Testis (tissue), 3 donors: ENCODE measurements around the gene CEACAM16. TPM values are rescaled to one million over a fixed set of nuclear protein-coding genes. Genes with fewer than 3 reads are reported as not detected.

ENCODE experiments used
- DNase-seq: peaks from one replicate; pipeline ENCODE4 v3.0.0-alpha.2; 2019
- H3K27ac ChIP-seq, 2 donors: fragments of 200-600 bp; sonication (generic); one replicate each; pipeline ENCODE4 v1.5.1; 2019
- H3K27me3 ChIP-seq: fragments of 200-600 bp; sonication (generic); one replicate; pipeline ENCODE4 v1.5.1; 2019
- H3K36me3 ChIP-seq: fragments of 200-600 bp; sonication (generic); one replicate; pipeline ENCODE4 v1.5.1; 2017; ENCODE audit warnings: low read depth; ENCODE audit errors: missing control alignments
- H3K4me1 ChIP-seq: fragments of 200-600 bp; sonication (generic); one replicate; pipeline ENCODE4 v1.5.1; 2019
- H3K4me3 ChIP-seq, 2 donors: fragments of 200-600 bp; sonication (generic); one replicate each; pipeline ENCODE4 v1.5.1; 2017 to 2019
- H3K9me3 ChIP-seq: fragments of 200-600 bp; sonication (generic); one replicate; pipeline ENCODE4 v1.5.1; 2017
- POLR2A ChIP-seq: fragments of 450-650 bp; IDR thresholded peaks from one replicate; pipeline ENCODE4 v1.6.1; 2017; ENCODE audit warnings: antibody characterized with exemption, mild to moderate bottlenecking, moderate library complexity
- WGBS, 2 donors: methylation state at CpG; one replicate each; pipeline ENCODE4 v1.1.5; 2018; 5-methylcytosine and 5-hydroxymethylcytosine counted together
- intact Hi-C: fragments of 100-400 bp; cut with DNase I; formaldehyde crosslinking; loops from one replicate; pipeline ENCODE4 v1.15.1; 2023; ENCODE audit warnings: low total_unique reads
- polyA plus RNA-seq: library from polyadenylated mRNA; stranded (reverse); fragments of 350-450 nt; fragmentation: Illumina TruSeq; extraction: RNeasy Lipid Tissue Mini Kit (QIAGEN cat#74804); gene quantifications from one replicate; pipeline ENCODE4 v1.2.3, GENCODE V29; 2014; ENCODE audit warnings: low read depth, low replicate concordance; ENCODE audit not compliant: insufficient read depth
- total RNA-seq, 2 donors: library from RNA; depleted of rRNA; stranded (reverse); fragments of >200 nt; gene quantifications; one replicate each; pipeline ENCODE4 v1.2.3, GENCODE V29; 2016
- TF ChIP-seq, protein P1 (sequence below), 3 experiments: fragments of 450-650 bp in 2 of 3; fragments of 200-600 bp in 1 of 3; sonication (generic) in 1 of 3; IDR thresholded peaks; one replicate each; pipeline ENCODE4 v1.5.1; 2016 to 2019; ENCODE audit warnings: antibody characterized with exemption in 3 of 3, mild to moderate bottlenecking in 2 of 3, moderate library complexity in 1 of 3

The CEACAM16 gene
- total and polyA plus RNA-seq, 3 donors from 2014 or later, result 0.50 TPM; not detected in 2

- Histone ChIP-seq H3K4me3 (no peak overlapping the region), H3K36me3 (no peaks in the 10 kb centered on the region), H3K27ac (no peak overlapping the region), H3K27me3 (no peaks in the 10 kb centered on the region), H3K4me1 (peaks cover 5% of the 10 kb centered on the region), H3K9me3 (no peaks in the 10 kb centered on the region)
- 0 to 62% methylated on average over 1 of the region's 1 CpG for WGBS, 2 donors
- TF ChIP-seq, protein P1, sequence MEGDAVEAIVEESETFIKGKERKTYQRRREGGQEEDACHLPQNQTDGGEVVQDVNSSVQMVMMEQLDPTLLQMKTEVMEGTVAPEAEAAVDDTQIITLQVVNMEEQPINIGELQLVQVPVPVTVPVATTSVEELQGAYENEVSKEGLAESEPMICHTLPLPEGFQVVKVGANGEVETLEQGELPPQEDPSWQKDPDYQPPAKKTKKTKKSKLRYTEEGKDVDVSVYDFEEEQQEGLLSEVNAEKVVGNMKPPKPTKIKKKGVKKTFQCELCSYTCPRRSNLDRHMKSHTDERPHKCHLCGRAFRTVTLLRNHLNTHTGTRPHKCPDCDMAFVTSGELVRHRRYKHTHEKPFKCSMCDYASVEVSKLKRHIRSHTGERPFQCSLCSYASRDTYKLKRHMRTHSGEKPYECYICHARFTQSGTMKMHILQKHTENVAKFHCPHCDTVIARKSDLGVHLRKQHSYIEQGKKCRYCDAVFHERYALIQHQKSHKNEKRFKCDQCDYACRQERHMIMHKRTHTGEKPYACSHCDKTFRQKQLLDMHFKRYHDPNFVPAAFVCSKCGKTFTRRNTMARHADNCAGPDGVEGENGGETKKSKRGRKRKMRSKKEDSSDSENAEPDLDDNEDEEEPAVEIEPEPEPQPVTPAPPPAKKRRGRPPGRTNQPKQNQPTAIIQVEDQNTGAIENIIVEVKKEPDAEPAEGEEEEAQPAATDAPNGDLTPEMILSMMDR (IDR thresholded peaks at IDR 0.05), result no peak
- TF ChIP-seq POLR2A, result no peak
- intact Hi-C loops, result no loop called here
- no peak for DNase-seq
These were observed 35.4 kb downstream of the CEACAM16 start for GRCh38 chr19:44734357-44734756.

- H3K27ac ChIP-seq, result no peak overlapping the region
- no peaks in the 10 kb centered on the region for H3K27me3 ChIP-seq
- peaks cover 5% of the 10 kb centered on the region for H3K4me1 ChIP-seq
- intact Hi-C loops, result no loop called here
- WGBS, 2 donors, result 77 to 78% methylated on average over 5 of the region's 5 CpGs
- no peaks in the 10 kb centered on the region for H3K9me3 ChIP-seq
- no peaks in the 10 kb centered on the region for H3K36me3 ChIP-seq
- no peak overlapping the region for H3K4me3 ChIP-seq
- no peak for DNase-seq
- TF ChIP-seq, protein P1 (IDR thresholded peaks at IDR 0.05), result no peak
- TF ChIP-seq POLR2A, result no peak
These were observed 36.1 kb downstream of the CEACAM16 start for GRCh38 chr19:44735011-44735410.

GRCh38 chr19:44737238-44738071 lies 38.5 kb downstream of the CEACAM16 start:
- 54 to 57% methylated on average over 13 of the region's 13 CpGs for WGBS, 2 donors
- no peak overlapping the region for H3K27ac ChIP-seq

DNA sequence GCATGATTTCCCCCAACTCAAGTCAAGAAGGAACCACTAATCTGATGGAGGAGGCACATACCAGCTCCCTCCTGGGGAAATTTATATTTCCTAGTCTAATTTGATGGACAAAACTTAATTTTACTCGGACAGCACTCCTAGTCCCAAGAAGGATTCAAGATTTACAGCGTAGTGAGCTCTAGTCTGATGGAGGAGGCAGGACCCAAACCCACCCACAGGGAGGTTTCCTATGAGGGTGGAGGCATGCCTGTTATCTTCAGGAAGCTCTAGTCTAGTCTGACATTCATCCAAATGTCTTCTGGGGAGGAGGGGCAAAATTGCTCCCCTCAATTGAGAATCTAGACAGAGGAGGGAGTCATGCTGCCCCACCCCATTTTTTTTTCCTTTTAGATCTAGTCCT lies 39.2 kb downstream of the CEACAM16 start:
- no peaks in the 10 kb centered on the region for H3K36me3 ChIP-seq
- H3K4me1 ChIP-seq, result peaks cover 29% of the 10 kb centered on the region
- H3K4me3 ChIP-seq, result no peak overlapping the region
- WGBS, 2 donors, result 88 to 91% methylated on average over 2 of the region's 2 CpGs
- no peaks in the 10 kb centered on the region for H3K9me3 ChIP-seq
- intact Hi-C loops, result no loop called here
- no peak overlapping the region for H3K27ac ChIP-seq
- no peak for DNase-seq
- no peaks in the 10 kb centered on the region for H3K27me3 ChIP-seq
- TF ChIP-seq POLR2A, result no peak
- TF ChIP-seq, protein P1 (IDR thresholded peaks at IDR 0.05), result no peak

More at GRCh38 chr19:44737238-44738071, 38.5 kb downstream of the CEACAM16 start:
- H3K36me3 ChIP-seq, result no peaks in the 10 kb centered on the region
- DNase-seq, result no peak
- TF ChIP-seq, protein P1 (IDR thresholded peaks at IDR 0.05), result no peak
- TF ChIP-seq POLR2A, result no peak
- no peaks in the 10 kb centered on the region for H3K27me3 ChIP-seq
- H3K4me1 ChIP-seq, result peaks cover 23% of the 10 kb centered on the region
- no peaks in the 10 kb centered on the region for H3K9me3 ChIP-seq
- no peak overlapping the region for H3K4me3 ChIP-seq
- intact Hi-C loops, result no loop called here
